ENCODE measurements around the gene ADSS1.

The ADSS1 gene

DNA sequence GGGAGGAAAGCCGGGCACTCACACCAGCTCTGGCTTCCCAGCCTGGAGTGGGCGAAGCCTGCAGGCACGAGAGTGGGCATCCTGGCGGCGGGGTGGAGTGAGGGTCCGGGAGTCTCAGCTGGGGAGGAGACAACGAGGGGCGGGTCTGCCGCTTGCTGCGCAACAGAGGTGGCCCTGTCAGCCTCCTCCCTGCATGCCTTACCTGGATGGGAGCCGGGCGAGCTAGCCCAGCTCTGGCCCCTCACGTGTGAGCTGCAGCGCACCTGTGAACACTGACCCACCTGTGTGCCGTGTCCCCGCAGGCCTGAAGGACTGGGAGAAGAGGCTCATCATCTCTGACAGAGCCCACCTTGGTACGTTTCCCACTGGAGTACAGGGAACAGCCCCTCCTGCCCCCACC, 15.0 kb downstream of the ADSS1 start:
- TF ChIP-seq, protein P1, sequence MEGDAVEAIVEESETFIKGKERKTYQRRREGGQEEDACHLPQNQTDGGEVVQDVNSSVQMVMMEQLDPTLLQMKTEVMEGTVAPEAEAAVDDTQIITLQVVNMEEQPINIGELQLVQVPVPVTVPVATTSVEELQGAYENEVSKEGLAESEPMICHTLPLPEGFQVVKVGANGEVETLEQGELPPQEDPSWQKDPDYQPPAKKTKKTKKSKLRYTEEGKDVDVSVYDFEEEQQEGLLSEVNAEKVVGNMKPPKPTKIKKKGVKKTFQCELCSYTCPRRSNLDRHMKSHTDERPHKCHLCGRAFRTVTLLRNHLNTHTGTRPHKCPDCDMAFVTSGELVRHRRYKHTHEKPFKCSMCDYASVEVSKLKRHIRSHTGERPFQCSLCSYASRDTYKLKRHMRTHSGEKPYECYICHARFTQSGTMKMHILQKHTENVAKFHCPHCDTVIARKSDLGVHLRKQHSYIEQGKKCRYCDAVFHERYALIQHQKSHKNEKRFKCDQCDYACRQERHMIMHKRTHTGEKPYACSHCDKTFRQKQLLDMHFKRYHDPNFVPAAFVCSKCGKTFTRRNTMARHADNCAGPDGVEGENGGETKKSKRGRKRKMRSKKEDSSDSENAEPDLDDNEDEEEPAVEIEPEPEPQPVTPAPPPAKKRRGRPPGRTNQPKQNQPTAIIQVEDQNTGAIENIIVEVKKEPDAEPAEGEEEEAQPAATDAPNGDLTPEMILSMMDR (conservative IDR thresholded peaks at IDR 0.05; ENCODE audit: low read depth, low read length): no peak
- no peak overlapping the region for H3K4me3 ChIP-seq (ENCODE audit: low read depth, low read length)
- no peak for DNase-seq (ENCODE audit: low read depth)

- H3K4me3 ChIP-seq (ENCODE audit: low read depth, low read length): no peak overlapping the region
- TF ChIP-seq, protein P1 (conservative IDR thresholded peaks at IDR 0.05; ENCODE audit: low read depth, low read length): no peak
- DNase-seq (ENCODE audit: low read depth): no peak
Observed at GRCh38 chr14:104739546-104740516, 15.8 kb downstream of the ADSS1 start.

DNA sequence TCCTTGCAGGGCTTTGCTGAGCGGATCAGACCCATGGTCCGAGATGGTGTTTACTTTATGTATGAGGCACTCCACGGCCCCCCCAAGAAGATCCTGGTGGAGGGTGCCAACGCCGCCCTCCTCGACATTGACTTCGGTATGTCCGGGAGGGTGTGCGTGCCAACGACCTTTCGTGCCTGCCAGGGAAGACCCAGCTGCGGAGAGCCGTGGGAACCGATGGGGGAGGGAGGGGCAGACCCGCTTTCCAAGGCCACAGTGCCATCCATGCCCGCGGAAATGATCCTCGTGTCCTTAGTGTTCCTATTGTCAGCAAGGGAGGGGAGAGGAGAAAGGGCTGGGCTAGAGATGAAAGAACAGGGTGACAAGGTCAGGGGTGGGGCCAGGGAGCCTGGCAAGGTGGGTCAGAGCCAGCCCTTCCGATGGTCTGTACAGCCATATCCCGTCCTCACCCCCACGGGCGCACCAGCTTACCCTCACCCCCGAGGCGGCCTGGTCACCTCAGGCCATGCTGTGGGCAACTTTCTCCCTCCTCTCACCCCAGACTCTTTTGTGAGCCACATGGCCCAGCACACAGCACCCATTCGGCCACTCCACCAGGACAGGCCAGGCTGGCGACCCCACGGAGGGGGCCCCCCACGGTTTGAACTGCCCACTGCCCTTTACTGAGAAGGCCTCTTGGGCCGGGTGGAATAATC, 17.2 kb downstream of the ADSS1 start:
- H3K4me3 ChIP-seq (ENCODE audit: low read depth, low read length): no peak overlapping the region
- TF ChIP-seq, protein P1 (conservative IDR thresholded peaks at IDR 0.05; ENCODE audit: low read depth, low read length): no peak
- DNase-seq (ENCODE audit: low read depth): no peak

GRCh38 chr14:104741803-104742251, 17.8 kb downstream of the ADSS1 start:
- no peak overlapping the region for H3K4me3 ChIP-seq (ENCODE audit: low read depth, low read length)
- TF ChIP-seq, protein P1 (conservative IDR thresholded peaks at IDR 0.05; ENCODE audit: low read depth, low read length): no peak
- no peak for DNase-seq (ENCODE audit: low read depth)

DNA sequence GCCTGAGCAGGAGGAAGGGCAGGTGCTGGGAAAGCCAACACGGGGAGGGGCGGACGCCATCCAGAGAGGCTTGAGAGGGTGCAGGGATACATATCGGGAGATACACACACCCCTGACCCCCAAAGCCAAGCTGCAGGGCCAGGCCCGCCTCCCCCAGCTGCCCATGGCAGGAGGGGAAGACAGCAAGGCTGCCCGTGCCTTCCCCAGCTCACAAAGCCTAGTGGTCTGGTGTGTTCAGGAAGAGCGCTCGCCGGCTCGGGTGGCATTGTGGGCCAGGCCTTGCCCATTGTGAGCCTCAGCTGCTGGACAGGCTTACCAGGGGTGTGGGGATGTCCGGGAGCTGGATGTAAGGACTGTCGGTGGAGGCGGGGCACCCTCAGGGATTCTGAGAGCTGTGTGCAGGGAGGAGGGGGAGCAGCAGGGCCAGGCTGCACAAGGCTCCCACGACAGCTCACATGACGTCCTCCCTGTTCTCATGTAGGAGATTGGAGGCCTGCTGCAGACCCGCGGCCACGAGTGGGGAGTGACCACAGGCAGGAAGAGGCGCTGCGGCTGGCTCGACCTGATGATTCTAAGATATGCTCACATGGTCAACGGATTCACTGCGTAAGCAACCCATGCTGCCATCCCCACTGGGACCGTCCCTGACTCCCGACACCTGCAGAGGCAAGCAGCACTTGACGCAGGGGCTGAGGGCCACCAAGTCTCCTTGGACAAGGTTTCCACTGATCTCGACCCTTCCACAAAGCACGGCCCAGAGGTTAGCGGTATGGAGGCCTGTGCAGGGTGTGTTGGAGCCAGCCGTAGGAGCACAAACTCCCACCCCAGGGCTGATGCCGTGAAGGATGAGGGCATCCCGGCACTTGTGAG, 18.8 kb downstream of the ADSS1 start:
- TF ChIP-seq, protein P1 (conservative IDR thresholded peaks at IDR 0.05; ENCODE audit: low read depth, low read length): no peak
- H3K4me3 ChIP-seq (ENCODE audit: low read depth, low read length): no peak overlapping the region
- DNase-seq (ENCODE audit: low read depth): no peak

DNA sequence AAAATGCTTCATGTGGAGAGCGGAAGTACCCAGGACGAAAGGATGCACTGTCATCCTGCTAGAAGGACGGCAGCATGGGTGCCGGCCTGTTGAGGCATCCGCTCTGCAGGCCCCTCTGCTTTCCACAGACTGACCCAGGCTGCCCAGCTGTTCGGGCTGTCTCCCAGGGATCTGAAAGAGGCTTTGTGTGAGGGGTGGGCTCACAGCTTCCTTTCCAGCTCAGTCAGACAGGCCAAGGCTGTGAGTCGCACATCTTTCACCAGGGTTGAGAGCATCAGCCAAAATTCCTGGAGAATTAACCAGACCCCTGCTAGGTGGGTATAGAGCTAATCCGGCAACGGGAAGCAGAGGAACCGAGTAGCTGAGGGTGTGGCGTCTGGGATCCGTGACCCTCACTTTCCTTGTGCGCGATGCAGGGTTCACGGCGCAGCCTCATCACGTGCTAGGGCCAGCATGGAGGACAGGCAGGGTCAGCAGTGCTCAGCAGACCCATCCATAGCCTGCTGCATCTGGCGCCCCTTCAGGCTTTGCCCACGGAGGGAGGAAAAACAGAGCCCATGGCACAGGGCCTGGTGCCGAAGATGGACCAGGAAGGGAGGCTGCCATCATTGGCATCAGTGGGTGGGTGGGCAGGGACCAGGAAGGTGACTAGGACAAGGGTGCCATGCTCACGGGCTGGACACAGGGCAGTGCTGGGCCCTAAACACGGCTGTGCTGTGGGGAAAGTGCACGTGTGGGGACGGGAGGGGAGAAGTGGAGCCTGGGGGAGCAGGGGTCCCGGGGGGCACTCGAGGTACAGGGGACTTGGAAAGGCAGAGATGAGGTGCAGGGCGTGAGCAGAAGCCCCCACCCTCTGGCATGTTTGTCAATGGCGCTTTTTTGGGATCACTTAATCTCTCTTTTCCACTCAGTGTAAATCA, 19.7 kb downstream of the ADSS1 start:
- DNase-seq (ENCODE audit: low read depth): no peak
- no peak overlapping the region for H3K4me3 ChIP-seq (ENCODE audit: low read depth, low read length)

More for the DNA sequence above, 19.7 kb downstream of the ADSS1 start:
- TF ChIP-seq, protein P1 (conservative IDR thresholded peaks at IDR 0.05; ENCODE audit: low read depth, low read length): no peak
